ENCODE results near the gene ZFYVE27.

The ZFYVE27 gene

DNA sequence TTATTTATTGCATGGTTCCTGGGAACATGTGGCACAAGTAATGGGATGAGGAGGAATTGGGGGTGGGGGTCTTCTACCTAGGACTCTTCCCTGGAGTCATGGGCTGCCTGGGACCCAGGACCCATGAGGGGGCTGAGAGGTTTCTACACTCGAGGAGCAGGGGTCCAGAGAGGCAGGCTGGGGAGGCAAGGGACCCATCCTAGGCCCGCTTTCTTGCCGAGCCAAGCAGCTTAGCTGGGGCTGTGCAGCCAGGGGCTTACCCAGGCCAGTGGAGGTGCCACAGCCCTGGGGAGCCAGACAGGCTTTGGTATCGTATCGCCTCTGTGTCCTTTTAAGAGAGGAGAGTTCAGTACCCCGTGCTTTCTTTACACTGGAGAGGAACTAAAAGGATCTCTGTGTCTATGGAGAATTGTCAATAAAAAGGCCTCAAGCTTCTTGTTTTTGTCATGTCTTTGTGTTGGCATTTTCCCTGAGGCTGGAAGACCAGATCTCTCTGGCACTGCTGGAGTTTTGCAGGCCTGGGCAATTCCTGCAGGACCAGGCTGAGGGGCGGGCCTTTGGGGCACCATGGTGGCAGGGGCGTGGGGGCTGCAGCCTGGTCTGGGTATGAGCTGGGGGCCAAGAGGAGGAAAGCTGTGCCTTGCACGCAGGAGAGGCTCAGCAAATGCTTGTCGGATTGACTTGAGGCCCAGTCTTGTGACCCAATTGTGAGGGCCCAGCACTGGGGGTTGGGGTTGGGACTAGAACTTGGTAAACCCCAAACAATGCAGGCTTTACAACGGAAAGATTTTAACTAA, 23.7 kb downstream of the ZFYVE27 start:
- no peaks in the 10 kb centered on the region for H3K9me3 ChIP-seq (replicated peaks; ENCODE audit: insufficient read depth, low read length)
- H3K79me2 ChIP-seq (ENCODE audit: low read length): no peaks in the 10 kb centered on the region
- H3K27ac ChIP-seq (ENCODE audit: low read length): no peak overlapping the region
- no peaks in the 10 kb centered on the region for H3K36me3 ChIP-seq (replicated peaks; ENCODE audit: insufficient read depth, low read length)
- no peaks in the 10 kb centered on the region for H3F3A ChIP-seq (ENCODE audit: insufficient read depth, low read length)
- H4K20me1 ChIP-seq (ENCODE audit: insufficient read depth, low read length): no peaks in the 10 kb centered on the region
- H3K9ac ChIP-seq (ENCODE audit: low read length): no peak overlapping the region
- TF ChIP-seq, protein P1, sequence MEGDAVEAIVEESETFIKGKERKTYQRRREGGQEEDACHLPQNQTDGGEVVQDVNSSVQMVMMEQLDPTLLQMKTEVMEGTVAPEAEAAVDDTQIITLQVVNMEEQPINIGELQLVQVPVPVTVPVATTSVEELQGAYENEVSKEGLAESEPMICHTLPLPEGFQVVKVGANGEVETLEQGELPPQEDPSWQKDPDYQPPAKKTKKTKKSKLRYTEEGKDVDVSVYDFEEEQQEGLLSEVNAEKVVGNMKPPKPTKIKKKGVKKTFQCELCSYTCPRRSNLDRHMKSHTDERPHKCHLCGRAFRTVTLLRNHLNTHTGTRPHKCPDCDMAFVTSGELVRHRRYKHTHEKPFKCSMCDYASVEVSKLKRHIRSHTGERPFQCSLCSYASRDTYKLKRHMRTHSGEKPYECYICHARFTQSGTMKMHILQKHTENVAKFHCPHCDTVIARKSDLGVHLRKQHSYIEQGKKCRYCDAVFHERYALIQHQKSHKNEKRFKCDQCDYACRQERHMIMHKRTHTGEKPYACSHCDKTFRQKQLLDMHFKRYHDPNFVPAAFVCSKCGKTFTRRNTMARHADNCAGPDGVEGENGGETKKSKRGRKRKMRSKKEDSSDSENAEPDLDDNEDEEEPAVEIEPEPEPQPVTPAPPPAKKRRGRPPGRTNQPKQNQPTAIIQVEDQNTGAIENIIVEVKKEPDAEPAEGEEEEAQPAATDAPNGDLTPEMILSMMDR (IDR thresholded peaks at IDR 0.05; ENCODE audit: low read length): no peak
- TF ChIP-seq EZH2 (optimal IDR thresholded peaks at IDR 0.05; ENCODE audit: low read depth, low read length): no peak
- TF ChIP-seq EZH2phosphoT487 (IDR thresholded peaks at IDR 0.05; ENCODE audit: low read length): no peak
- H3K4me3 ChIP-seq (ENCODE audit: low read length): no peak overlapping the region
- no peaks in the 10 kb centered on the region for H3K4me1 ChIP-seq (ENCODE audit: low read length)
- no peaks in the 10 kb centered on the region for H3K9me2 ChIP-seq (replicated peaks; ENCODE audit: insufficient read depth, low read length)
- no peak overlapping the region for H3K4me2 ChIP-seq (ENCODE audit: low read depth, low read length)
- no peak overlapping the region for H2AFZ ChIP-seq (ENCODE audit: low read length)
- no peaks in the 10 kb centered on the region for H3K27me3 ChIP-seq (replicated peaks; ENCODE audit: insufficient read depth, low read length)
- DNase-seq: no peak

DNA sequence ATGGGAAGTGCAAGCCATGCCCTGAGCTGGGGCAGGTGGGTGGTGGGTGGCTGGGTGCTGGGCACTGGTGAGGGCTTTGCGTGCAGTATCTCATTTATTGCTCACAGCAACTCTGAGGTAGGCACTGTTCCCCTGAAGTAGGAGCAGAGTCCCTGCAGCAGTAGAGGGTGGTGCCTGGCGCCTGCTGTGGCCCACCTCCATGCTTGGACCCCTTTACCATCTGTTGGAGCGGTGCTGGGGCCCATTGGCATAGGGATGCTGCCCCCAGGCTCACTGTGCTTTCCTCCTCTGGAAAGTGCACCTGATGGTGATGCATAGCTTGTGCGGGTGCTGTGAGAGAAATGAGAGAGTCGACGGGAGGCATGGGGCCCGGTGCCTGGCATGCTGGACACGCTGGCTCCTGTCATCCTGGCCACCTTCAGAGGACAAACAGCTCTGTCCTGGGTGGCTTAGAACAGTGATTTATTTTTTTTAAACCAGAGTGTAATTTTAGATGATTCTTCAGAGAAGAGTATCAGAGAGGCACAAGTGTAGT, 24.5 kb downstream of the ZFYVE27 start:
- Histone ChIP-seq H3K9me3 (replicated peaks; ENCODE audit: insufficient read depth, low read length) (no peaks in the 10 kb centered on the region), H3F3A (ENCODE audit: insufficient read depth, low read length) (no peaks in the 10 kb centered on the region), H3K27ac (ENCODE audit: low read length) (no peak overlapping the region), H3K27me3 (replicated peaks; ENCODE audit: insufficient read depth, low read length) (no peaks in the 10 kb centered on the region), H3K4me3 (ENCODE audit: low read length) (no peak overlapping the region), H4K20me1 (ENCODE audit: insufficient read depth, low read length) (no peaks in the 10 kb centered on the region), H3K9ac (ENCODE audit: low read length) (no peak overlapping the region), H3K36me3 (replicated peaks; ENCODE audit: insufficient read depth, low read length) (no peaks in the 10 kb centered on the region), H2AFZ (ENCODE audit: low read length) (no peak overlapping the region), H3K9me2 (replicated peaks; ENCODE audit: insufficient read depth, low read length) (no peaks in the 10 kb centered on the region), H3K4me1 (ENCODE audit: low read length) (no peaks in the 10 kb centered on the region), H3K79me2 (ENCODE audit: low read length) (no peaks in the 10 kb centered on the region), H3K4me2 (ENCODE audit: low read depth, low read length) (no peak overlapping the region)
- no peak for DNase-seq
- TF ChIP-seq EZH2 (optimal IDR thresholded peaks at IDR 0.05; ENCODE audit: low read depth, low read length): no peak

DNA sequence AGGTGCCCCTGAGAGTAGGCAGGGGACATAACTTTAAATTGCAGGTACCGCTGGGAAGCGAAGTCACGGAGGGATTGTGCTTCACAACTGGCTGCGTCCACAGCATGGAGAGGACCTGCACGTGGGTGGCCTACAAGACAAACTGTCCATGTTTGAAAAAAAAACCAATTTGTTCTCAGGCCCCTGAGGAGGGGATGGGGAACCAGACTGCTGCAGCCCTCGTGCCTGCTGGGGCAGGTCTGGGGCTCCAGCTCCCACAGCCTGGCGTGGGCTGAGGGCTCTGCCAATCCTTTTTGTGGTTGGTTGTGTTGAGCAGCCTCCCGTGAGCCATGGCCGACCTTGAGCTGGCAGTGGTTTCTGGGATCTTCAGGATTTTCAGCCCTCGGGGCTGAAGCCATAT, 25.1 kb downstream of the ZFYVE27 start:
- no peaks in the 10 kb centered on the region for H3K79me2 ChIP-seq (ENCODE audit: low read length)
- no peaks in the 10 kb centered on the region for H3K9me2 ChIP-seq (replicated peaks; ENCODE audit: insufficient read depth, low read length)
- no peaks in the 10 kb centered on the region for H3K36me3 ChIP-seq (replicated peaks; ENCODE audit: insufficient read depth, low read length)
- no peak overlapping the region for H3K4me3 ChIP-seq (ENCODE audit: low read length)
- H4K20me1 ChIP-seq (ENCODE audit: insufficient read depth, low read length): no peaks in the 10 kb centered on the region
- H3K9ac ChIP-seq (ENCODE audit: low read length): no peak overlapping the region
- no peak overlapping the region for H2AFZ ChIP-seq (ENCODE audit: low read length)
- no peak overlapping the region for H3K4me2 ChIP-seq (ENCODE audit: low read depth, low read length)
- no peak for DNase-seq
- no peaks in the 10 kb centered on the region for H3F3A ChIP-seq (ENCODE audit: insufficient read depth, low read length)
- H3K9me3 ChIP-seq (replicated peaks; ENCODE audit: insufficient read depth, low read length): no peaks in the 10 kb centered on the region
- no peaks in the 10 kb centered on the region for H3K27me3 ChIP-seq (replicated peaks; ENCODE audit: insufficient read depth, low read length)
- H3K27ac ChIP-seq (ENCODE audit: low read length): no peak overlapping the region
- TF ChIP-seq EZH2 (optimal IDR thresholded peaks at IDR 0.05; ENCODE audit: low read depth, low read length) (no peak), EZH2phosphoT487 (IDR thresholded peaks at IDR 0.05; ENCODE audit: low read length) (no peak)
- TF ChIP-seq, protein P1 (IDR thresholded peaks at IDR 0.05; ENCODE audit: low read length): no peak
- H3K4me1 ChIP-seq (ENCODE audit: low read length): no peaks in the 10 kb centered on the region

DNA sequence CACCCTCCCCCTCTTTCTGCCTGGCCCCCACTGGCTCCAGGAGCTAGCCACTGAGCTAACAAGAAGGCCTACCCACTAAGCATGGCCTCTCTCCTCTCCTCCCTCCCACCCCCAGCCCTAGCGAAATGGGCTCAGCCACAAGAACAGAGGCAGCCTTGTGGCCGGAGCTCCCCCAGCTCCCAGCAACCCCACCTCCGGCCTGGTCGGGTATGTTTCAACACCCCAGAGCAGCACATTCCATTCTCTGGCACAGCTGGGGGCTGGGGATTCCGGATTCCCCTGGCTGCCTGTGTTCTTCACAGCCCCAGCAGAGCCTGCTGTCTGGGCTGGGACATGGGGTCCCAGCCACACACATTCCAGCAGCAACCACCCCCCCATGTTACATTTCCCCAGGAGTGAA, 25.9 kb downstream of the ZFYVE27 start:
- Histone ChIP-seq H3F3A (ENCODE audit: insufficient read depth, low read length) (no peaks in the 10 kb centered on the region), H3K4me3 (ENCODE audit: low read length) (no peak overlapping the region), H3K9me3 (replicated peaks; ENCODE audit: insufficient read depth, low read length) (no peaks in the 10 kb centered on the region), H3K27ac (ENCODE audit: low read length) (no peak overlapping the region), H3K4me1 (ENCODE audit: low read length) (no peaks in the 10 kb centered on the region), H3K36me3 (replicated peaks; ENCODE audit: insufficient read depth, low read length) (no peaks in the 10 kb centered on the region), H3K9ac (ENCODE audit: low read length) (no peak overlapping the region), H2AFZ (ENCODE audit: low read length) (no peak overlapping the region), H3K4me2 (ENCODE audit: low read depth, low read length) (no peak overlapping the region), H3K27me3 (replicated peaks; ENCODE audit: insufficient read depth, low read length) (no peaks in the 10 kb centered on the region), H3K9me2 (replicated peaks; ENCODE audit: insufficient read depth, low read length) (no peaks in the 10 kb centered on the region), H3K79me2 (ENCODE audit: low read length) (no peaks in the 10 kb centered on the region), H4K20me1 (ENCODE audit: insufficient read depth, low read length) (no peaks in the 10 kb centered on the region)
- TF ChIP-seq, protein P1 (IDR thresholded peaks at IDR 0.05; ENCODE audit: low read length): no peak
- TF ChIP-seq EZH2 (optimal IDR thresholded peaks at IDR 0.05; ENCODE audit: low read depth, low read length) (no peak), EZH2phosphoT487 (IDR thresholded peaks at IDR 0.05; ENCODE audit: low read length) (no peak)
- DNase-seq: no peak

Measured in MM.1S (cell line).